ENCODE data around the gene VAPA.

VAPA gene

GRCh38 chr18:9934274-9934673 lies 20.5 kb downstream of the VAPA start:
- Histone ChIP-seq H3K9me2 (ENCODE audit: low read depth, low read length) (no peaks in the 10 kb centered on the region), H3F3A (ENCODE audit: insufficient read depth, low read length) (no peaks in the 10 kb centered on the region), H3K4me3 (ENCODE audit: low read depth, low read length, poor library complexity, severe bottlenecking) (no peak overlapping the region), H3K36me3 (ENCODE audit: insufficient read depth, low read length) (peaks cover 76% of the 10 kb centered on the region), H3K27me3 (ENCODE audit: insufficient read depth, low read length) (no peaks in the 10 kb centered on the region), H3K4me2 (ENCODE audit: low read length) (no peak overlapping the region), H4K20me1 (ENCODE audit: insufficient read depth, low read length) (peaks cover 9% of the 10 kb centered on the region), H3K9ac (ENCODE audit: low read length) (no peak overlapping the region), H2AFZ (ENCODE audit: low read length) (no peak overlapping the region), H3K79me2 (ENCODE audit: insufficient read depth, low read length) (peaks cover 66% of the 10 kb centered on the region), H3K27ac (ENCODE audit: low read depth, low read length, poor library complexity, severe bottlenecking) (no peak overlapping the region), H3K9me3 (ENCODE audit: low read length) (no peaks in the 10 kb centered on the region), H3K4me1 (ENCODE audit: insufficient read depth, low read length, severe bottlenecking) (no peaks in the 10 kb centered on the region)
- no peak for TF ChIP-seq EZH2 (IDR thresholded peaks at IDR 0.05; ENCODE audit: borderline replicate concordance, low read length)
- no peak for TF ChIP-seq CTCF (IDR thresholded peaks at IDR 0.05; ENCODE audit: low read length)

- no peaks in the 10 kb centered on the region for H3F3A ChIP-seq (ENCODE audit: insufficient read depth, low read length)
- no peaks in the 10 kb centered on the region for H3K9me3 ChIP-seq (ENCODE audit: low read length)
- no peak overlapping the region for H3K4me3 ChIP-seq (ENCODE audit: low read depth, low read length, poor library complexity, severe bottlenecking)
- no peak overlapping the region for H2AFZ ChIP-seq (ENCODE audit: low read length)
- no peak for TF ChIP-seq CTCF (IDR thresholded peaks at IDR 0.05; ENCODE audit: low read length)
- no peak for TF ChIP-seq EZH2 (IDR thresholded peaks at IDR 0.05; ENCODE audit: borderline replicate concordance, low read length)
- no peak overlapping the region for H3K27ac ChIP-seq (ENCODE audit: low read depth, low read length, poor library complexity, severe bottlenecking)
- no peak overlapping the region for H3K4me2 ChIP-seq (ENCODE audit: low read length)
- H3K36me3 ChIP-seq (ENCODE audit: insufficient read depth, low read length): peaks cover 94% of the 10 kb centered on the region
- no peaks in the 10 kb centered on the region for H3K9me2 ChIP-seq (ENCODE audit: low read depth, low read length)
- peaks cover 3% of the 10 kb centered on the region; the same call in 1 of the 2 replicates for H3K79me2 ChIP-seq (ENCODE audit: insufficient read depth, low read length)
- no peaks in the 10 kb centered on the region for H4K20me1 ChIP-seq (ENCODE audit: insufficient read depth, low read length)
- no peak overlapping the region for H3K9ac ChIP-seq (ENCODE audit: low read length)
- no peaks in the 10 kb centered on the region for H3K27me3 ChIP-seq (ENCODE audit: insufficient read depth, low read length)
- no peaks in the 10 kb centered on the region for H3K4me1 ChIP-seq (ENCODE audit: insufficient read depth, low read length, severe bottlenecking)
These were observed 27.3 kb downstream of the VAPA start for GRCh38 chr18:9941103-9941502.

GRCh38 chr18:9941660-9942059 lies 27.8 kb downstream of the VAPA start:
- Histone ChIP-seq H3K4me3 (ENCODE audit: low read depth, low read length, poor library complexity, severe bottlenecking) (no peak overlapping the region), H3K4me2 (ENCODE audit: low read length) (no peak overlapping the region), H4K20me1 (ENCODE audit: insufficient read depth, low read length) (no peaks in the 10 kb centered on the region), H2AFZ (ENCODE audit: low read length) (no peak overlapping the region), H3K9me3 (ENCODE audit: low read length) (no peaks in the 10 kb centered on the region), H3F3A (ENCODE audit: insufficient read depth, low read length) (no peaks in the 10 kb centered on the region), H3K4me1 (ENCODE audit: insufficient read depth, low read length, severe bottlenecking) (no peaks in the 10 kb centered on the region), H3K27me3 (ENCODE audit: insufficient read depth, low read length) (no peaks in the 10 kb centered on the region), H3K79me2 (ENCODE audit: insufficient read depth, low read length) (peaks cover 3% of the 10 kb centered on the region; the same call in 1 of the 2 replicates), H3K9me2 (ENCODE audit: low read depth, low read length) (no peaks in the 10 kb centered on the region), H3K27ac (ENCODE audit: low read depth, low read length, poor library complexity, severe bottlenecking) (no peak overlapping the region), H3K36me3 (ENCODE audit: insufficient read depth, low read length) (peaks cover 93% of the 10 kb centered on the region), H3K9ac (ENCODE audit: low read length) (no peak overlapping the region)
- TF ChIP-seq CTCF (IDR thresholded peaks at IDR 0.05; ENCODE audit: low read length) (no peak), EZH2 (IDR thresholded peaks at IDR 0.05; ENCODE audit: borderline replicate concordance, low read length) (no peak)

Measured in OCI-LY1 (cell line).